ENCODE results near the gene SLC5A2.

The SLC5A2 gene

GRCh38 chr16:31513126-31513525 is 30.2 kb downstream of the SLC5A2 start:
- Histone ChIP-seq H2BK15ac (ENCODE audit: low read length) (no peak overlapping the region), H2BK120ac (ENCODE audit: low read depth, low read length) (no peak overlapping the region), H3K4me3 (ENCODE audit: low read length in 2 of 2) (no peak overlapping the region), H2AK5ac (ENCODE audit: low read depth, low read length) (no peak overlapping the region), H4K91ac (ENCODE audit: low read depth, low read length, poor library complexity) (no peak overlapping the region), H3K9me3 (replicated peaks in 1 of 2; ENCODE audit: control insufficient read depth in 2 of 2, insufficient read depth in 1 of 2, low read depth in 1 of 2, low read length in 2 of 2) (peaks cover 0 to 7% of the 10 kb centered on the region in 2 donors), H2BK5ac (ENCODE audit: low read length) (no peak overlapping the region), H3K4me1 (ENCODE audit: control insufficient read depth in 2 of 2, insufficient read depth in 1 of 2, low read depth in 1 of 2, low read length in 2 of 2) (no peaks in the 10 kb centered on the region), H3K23ac (ENCODE audit: low read depth, low read length, poor library complexity) (no peak overlapping the region), H3K4me2 (ENCODE audit: insufficient read depth, low read length, poor library complexity, severe bottlenecking) (no peak overlapping the region), H3K27ac (replicated peaks; ENCODE audit: low read length) (no peak overlapping the region), H3K27me3 (ENCODE audit: control insufficient read depth in 3 of 3, insufficient read depth in 3 of 3, low read depth in 1 of 3, low read length in 3 of 3) (no peaks in the 10 kb centered on the region), H3K14ac (ENCODE audit: low read length) (no peak overlapping the region), H2AFZ (ENCODE audit: low read length) (no peak overlapping the region), H3K9ac (ENCODE audit: low read depth, low read length, poor library complexity) (no peak overlapping the region), H3K18ac (ENCODE audit: low read length) (no peak overlapping the region), H3K36me3 (replicated peaks in 1 of 2; ENCODE audit: control insufficient read depth in 2 of 2, insufficient read depth in 2 of 2, low read length in 2 of 2) (no peaks in the 10 kb centered on the region), H2BK12ac (ENCODE audit: low read length) (no peak overlapping the region), H3K79me1 (ENCODE audit: low read depth, low read length) (no peaks in the 10 kb centered on the region), H3K4ac (ENCODE audit: low read length) (no peak overlapping the region), H4K8ac (ENCODE audit: low read depth, low read length) (no peak overlapping the region)
- DNase-seq (ENCODE audit: low spot score), result no peak
- WGBS, 2 donors (ENCODE audit: extremely low coverage in 2 of 2, insufficient read length in 2 of 2, insufficient replicate concordance in 1 of 2), result no CpG with 5 or more reads among the region's 6 CpGs

GRCh38 chr16:31513884-31514283 is 31.0 kb downstream of the SLC5A2 start:
- Histone ChIP-seq H3K36me3 (replicated peaks in 1 of 2; ENCODE audit: control insufficient read depth in 2 of 2, insufficient read depth in 2 of 2, low read length in 2 of 2) (no peaks in the 10 kb centered on the region), H2BK5ac (ENCODE audit: low read length) (no peak overlapping the region), H2BK120ac (ENCODE audit: low read depth, low read length) (no peak overlapping the region), H4K91ac (ENCODE audit: low read depth, low read length, poor library complexity) (no peak overlapping the region), H3K4me2 (ENCODE audit: insufficient read depth, low read length, poor library complexity, severe bottlenecking) (no peak overlapping the region), H3K23ac (ENCODE audit: low read depth, low read length, poor library complexity) (no peak overlapping the region), H3K9ac (ENCODE audit: low read depth, low read length, poor library complexity) (no peak overlapping the region), H4K8ac (ENCODE audit: low read depth, low read length) (no peak overlapping the region), H2AFZ (ENCODE audit: low read length) (no peak overlapping the region), H3K27me3 (ENCODE audit: control insufficient read depth in 3 of 3, insufficient read depth in 3 of 3, low read depth in 1 of 3, low read length in 3 of 3) (no peaks in the 10 kb centered on the region), H3K27ac (replicated peaks; ENCODE audit: low read length) (no peak overlapping the region), H3K4me1 (ENCODE audit: control insufficient read depth in 2 of 2, insufficient read depth in 1 of 2, low read depth in 1 of 2, low read length in 2 of 2) (no peaks in the 10 kb centered on the region), H3K14ac (ENCODE audit: low read length) (no peak overlapping the region), H3K79me1 (ENCODE audit: low read depth, low read length) (no peaks in the 10 kb centered on the region), H2AK5ac (ENCODE audit: low read depth, low read length) (no peak overlapping the region), H3K18ac (ENCODE audit: low read length) (no peak overlapping the region), H3K4me3 (ENCODE audit: low read length in 2 of 2) (no peak overlapping the region), H2BK12ac (ENCODE audit: low read length) (no peak overlapping the region), H3K9me3 (replicated peaks in 1 of 2; ENCODE audit: control insufficient read depth in 2 of 2, insufficient read depth in 1 of 2, low read depth in 1 of 2, low read length in 2 of 2) (peaks cover 0 to 7% of the 10 kb centered on the region in 2 donors), H2BK15ac (ENCODE audit: low read length) (no peak overlapping the region), H3K4ac (ENCODE audit: low read length) (no peak overlapping the region)
- DNase-seq (ENCODE audit: low spot score), result no peak

GRCh38 chr16:31517800-31518402 is 35.0 kb downstream of the SLC5A2 start:
- Histone ChIP-seq H3K27me3 (ENCODE audit: control insufficient read depth in 3 of 3, insufficient read depth in 3 of 3, low read depth in 1 of 3, low read length in 3 of 3) (no peaks in the 10 kb centered on the region), H3K4me2 (ENCODE audit: insufficient read depth, low read length, poor library complexity, severe bottlenecking) (no peak overlapping the region), H2AK5ac (ENCODE audit: low read depth, low read length) (no peak overlapping the region), H3K36me3 (replicated peaks in 1 of 2; ENCODE audit: control insufficient read depth in 2 of 2, insufficient read depth in 2 of 2, low read length in 2 of 2) (no peaks in the 10 kb centered on the region), H3K9me3 (replicated peaks in 1 of 2; ENCODE audit: control insufficient read depth in 2 of 2, insufficient read depth in 1 of 2, low read depth in 1 of 2, low read length in 2 of 2) (peaks cover 0 to 2% of the 10 kb centered on the region in 2 donors), H3K9ac (ENCODE audit: low read depth, low read length, poor library complexity) (no peak overlapping the region), H3K4me3 (ENCODE audit: low read length in 2 of 2) (no peak overlapping the region), H2BK5ac (ENCODE audit: low read length) (no peak overlapping the region), H2BK15ac (ENCODE audit: low read length) (no peak overlapping the region), H4K91ac (ENCODE audit: low read depth, low read length, poor library complexity) (no peak overlapping the region), H3K23ac (ENCODE audit: low read depth, low read length, poor library complexity) (no peak overlapping the region), H2BK120ac (ENCODE audit: low read depth, low read length) (no peak overlapping the region), H3K14ac (ENCODE audit: low read length) (no peak overlapping the region), H3K4me1 (ENCODE audit: control insufficient read depth in 2 of 2, insufficient read depth in 1 of 2, low read depth in 1 of 2, low read length in 2 of 2) (peaks cover 0 to 8% of the 10 kb centered on the region in 2 donors), H3K79me1 (ENCODE audit: low read depth, low read length) (no peaks in the 10 kb centered on the region), H4K8ac (ENCODE audit: low read depth, low read length) (no peak overlapping the region), H2AFZ (ENCODE audit: low read length) (no peak overlapping the region), H3K4ac (ENCODE audit: low read length) (no peak overlapping the region), H2BK12ac (ENCODE audit: low read length) (no peak overlapping the region), H3K27ac (replicated peaks; ENCODE audit: low read length) (no peak overlapping the region), H3K18ac (ENCODE audit: low read length) (no peak overlapping the region)
- no peak for DNase-seq (ENCODE audit: low spot score)
- no CpG with 5 or more reads among the region's 4 CpGs for WGBS, 2 donors (ENCODE audit: extremely low coverage in 2 of 2, insufficient read length in 2 of 2, insufficient replicate concordance in 1 of 2)

- Histone ChIP-seq H2AK5ac (ENCODE audit: low read depth, low read length) (no peak overlapping the region), H3K23ac (ENCODE audit: low read depth, low read length, poor library complexity) (no peak overlapping the region), H2BK5ac (ENCODE audit: low read length) (no peak overlapping the region), H3K36me3 (replicated peaks in 1 of 2; ENCODE audit: control insufficient read depth in 2 of 2, insufficient read depth in 2 of 2, low read length in 2 of 2) (no peaks in the 10 kb centered on the region), H3K27me3 (ENCODE audit: control insufficient read depth in 3 of 3, insufficient read depth in 3 of 3, low read depth in 1 of 3, low read length in 3 of 3) (no peaks in the 10 kb centered on the region), H4K91ac (ENCODE audit: low read depth, low read length, poor library complexity) (no peak overlapping the region), H3K79me1 (ENCODE audit: low read depth, low read length) (no peaks in the 10 kb centered on the region), H3K4ac (ENCODE audit: low read length) (no peak overlapping the region), H2AFZ (ENCODE audit: low read length) (peak overlapping the region; percentile 10), H3K18ac (ENCODE audit: low read length) (no peak overlapping the region), H2BK12ac (ENCODE audit: low read length) (no peak overlapping the region), H3K4me2 (ENCODE audit: insufficient read depth, low read length, poor library complexity, severe bottlenecking) (no peak overlapping the region), H2BK120ac (ENCODE audit: low read depth, low read length) (no peak overlapping the region), H3K9ac (ENCODE audit: low read depth, low read length, poor library complexity) (no peak overlapping the region), H2BK15ac (ENCODE audit: low read length) (no peak overlapping the region), H4K8ac (ENCODE audit: low read depth, low read length) (no peak overlapping the region), H3K4me1 (ENCODE audit: control insufficient read depth in 2 of 2, insufficient read depth in 1 of 2, low read depth in 1 of 2, low read length in 2 of 2) (peaks cover 0 to 8% of the 10 kb centered on the region in 2 donors), H3K9me3 (replicated peaks in 1 of 2; ENCODE audit: control insufficient read depth in 2 of 2, insufficient read depth in 1 of 2, low read depth in 1 of 2, low read length in 2 of 2) (no peaks in the 10 kb centered on the region), H3K27ac (replicated peaks; ENCODE audit: low read length) (no peak overlapping the region), H3K4me3 (ENCODE audit: low read length in 2 of 2) (no peak overlapping the region), H3K14ac (ENCODE audit: low read length) (no peak overlapping the region)
- WGBS, 2 donors (ENCODE audit: extremely low coverage in 2 of 2, insufficient read length in 2 of 2, insufficient replicate concordance in 1 of 2), result no CpG with 5 or more reads among the region's 2 CpGs
- DNase-seq (ENCODE audit: low spot score), result no peak
Observed at GRCh38 chr16:31519759-31520431, 37.0 kb downstream of the SLC5A2 start.
